Esophagus squamous epithelium (tissue), 5 donors: ENCODE results near the gene OSBPL8. TPM values are rescaled to one million over a fixed set of nuclear protein-coding genes. Genes with fewer than 3 reads are reported as not detected.
"Not testable (repeated sequence)": the region's sequence is repeated elsewhere in the genome, so short reads cannot be mapped to it uniquely, and the experiment has no call there.

Source experiments
- DNase-seq: peaks from one replicate; lab custom pipeline; 2025; lab: John Stamatoyannopoulos, UW
- H3K27ac ChIP-seq, 4 donors: fragments of 200-600 bp; sonication (generic); one replicate each; pipeline ENCODE4 v1.5.1; 2016 to 2019; ENCODE audit warnings: mild to moderate bottlenecking in 1 of 4
- H3K27me3 ChIP-seq, 4 donors: fragments of 200-600 bp; sonication (generic); 1 replicate in 3 of 4; 2 replicates in 1 of 4; pipeline versions ENCODE4 v1.5.1 to v1.6.0; 2017 to 2021; ENCODE audit warnings: antibody characterized with exemption in 1 of 4
- H3K36me3 ChIP-seq, 3 donors: fragments of 200-600 bp; sonication (generic); one replicate each; pipeline ENCODE4 v1.5.1; 2016 to 2019
- H3K4me1 ChIP-seq, 3 donors: fragments of 200-600 bp; sonication (generic); one replicate each; pipeline ENCODE4 v1.5.1; 2017 to 2019
- H3K4me3 ChIP-seq, 4 donors: fragments of 200-600 bp; sonication (generic); 1 replicate in 3 of 4; 2 replicates in 1 of 4; pipeline ENCODE4 v1.5.1; 2016 to 2019; ENCODE audit warnings: mild to moderate bottlenecking in 2 of 4, moderate library complexity in 1 of 4
- H3K9me3 ChIP-seq, 3 donors: fragments of 200-600 bp; sonication (generic); one replicate each; pipeline ENCODE4 v1.5.1; 2016 to 2019
- CTCF ChIP-seq, 6 experiments: fragments of 450-650 bp in 4 of 6; fragments of 200-600 bp in 2 of 6; sonication (generic) in 2 of 6; IDR thresholded peaks; one replicate each; pipeline ENCODE4 v1.5.1; 2016 to 2019; ENCODE audit warnings: antibody characterized with exemption in 6 of 6, mild to moderate bottlenecking in 4 of 6, moderate library complexity in 4 of 6
- POLR2A ChIP-seq, 4 donors: fragments of 450-650 bp; IDR thresholded peaks; one replicate each; pipeline ENCODE4 v1.6.1; 2017; ENCODE audit warnings: antibody characterized with exemption in 4 of 4, mild to moderate bottlenecking in 4 of 4, moderate library complexity in 3 of 4
- WGBS, 2 donors: methylation state at CpG; one replicate each; pipeline ENCODE4 v1.1.5; 2018; 5-methylcytosine and 5-hydroxymethylcytosine counted together
- intact Hi-C: fragments of 100-400 bp; cut with DNase I; formaldehyde crosslinking; loops from one replicate; pipeline ENCODE4 v1.15.0; 2022
- total RNA-seq, 4 donors: library from RNA; depleted of rRNA; stranded (reverse); fragments of >200 nt; gene quantifications; one replicate each; pipeline ENCODE4 v1.1.0, GENCODE V29; 2016
- donor health status: DM: yes; HTN: yes; CAD: no.

Gene OSBPL8
- total RNA-seq, 4 donors from 2014 or later, result 30.3 to 60.8 (median 43.0) TPM

GRCh38 chr12:76368230-76368629 lies 191.3 kb downstream of the OSBPL8 start:
- DNase-seq, result no peak
- Histone ChIP-seq H3K36me3 (peaks cover 0 to 83% (median 6%) of the 10 kb centered on the region in 3 donors), H3K4me1 (no peaks in the 10 kb centered on the region), H3K4me3 (no peak overlapping the region), H3K27me3 (no peaks in the 10 kb centered on the region), H3K27ac (no peak overlapping the region), H3K9me3 (peaks cover 0 to 3% (median 0%) of the 10 kb centered on the region in 3 donors)
- intact Hi-C loops, result no loop called here
- TF ChIP-seq POLR2A (IDR thresholded peaks at IDR 0.05), result no peak
- no peak for TF ChIP-seq CTCF (IDR thresholded peaks at IDR 0.05)
- 95 to 100% methylated on average over 1 of the region's 1 CpG for WGBS, 2 donors

DNA sequence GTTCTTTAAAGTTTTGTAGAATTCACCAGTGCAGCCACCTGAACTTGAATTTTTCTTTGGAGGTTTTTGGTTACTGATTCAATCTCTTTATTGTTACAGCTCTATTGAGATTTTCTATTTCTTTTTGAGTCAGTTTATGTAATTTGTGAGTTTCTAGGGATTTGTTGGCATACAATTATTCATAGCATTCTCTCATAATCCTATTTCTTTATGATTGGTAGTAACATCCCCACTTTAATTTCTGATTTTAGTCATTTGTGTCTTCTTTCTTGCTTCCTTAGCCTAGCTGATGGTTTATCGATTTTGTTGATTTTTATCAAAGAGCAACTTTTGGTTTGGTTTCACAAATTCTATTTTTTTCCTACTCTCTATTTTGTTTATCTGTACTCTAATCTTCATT lies 193.4 kb downstream of the OSBPL8 start:
- TF ChIP-seq POLR2A (IDR thresholded peaks at IDR 0.05) (no peak), CTCF (IDR thresholded peaks at IDR 0.05) (no peak)
- no peaks in the 10 kb centered on the region for H3K27me3 ChIP-seq
- WGBS, 2 donors, result 79 to 87% methylated on average over 1 of the region's 1 CpG
- no peak for DNase-seq
- peaks cover 0 to 3% (median 0%) of the 10 kb centered on the region in 3 donors for H3K9me3 ChIP-seq
- no peak overlapping the region for H3K4me3 ChIP-seq
- no peaks in the 10 kb centered on the region for H3K4me1 ChIP-seq
- H3K36me3 ChIP-seq, result peaks cover 0 to 79% (median 6%) of the 10 kb centered on the region in 3 donors
- no peak overlapping the region for H3K27ac ChIP-seq
- intact Hi-C loops, result no loop called here

DNA sequence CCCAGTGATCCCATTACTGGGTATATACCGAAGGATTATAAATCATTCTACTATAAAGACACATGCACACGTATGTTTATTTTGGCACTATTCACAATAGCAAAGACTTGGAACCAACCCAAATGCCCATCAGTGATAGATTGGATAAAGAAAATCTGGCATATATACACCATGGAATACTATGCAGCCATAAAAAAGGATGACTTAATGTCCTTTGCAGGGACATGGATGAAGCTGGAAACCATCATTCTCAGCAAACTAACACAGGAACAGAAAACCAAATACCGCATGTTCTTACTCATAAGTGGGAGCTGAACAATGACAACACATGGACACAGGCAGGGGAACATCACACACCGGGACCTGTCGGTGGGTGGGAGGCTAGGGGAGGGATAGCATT lies 195.4 kb downstream of the OSBPL8 start:
- 87 to 91% methylated on average over 5 of the region's 5 CpGs for WGBS, 2 donors
- intact Hi-C loops, H3K27me3 ChIP-seq, DNase-seq, H3K4me1 ChIP-seq, H3K4me3 ChIP-seq, H3K9me3 ChIP-seq, H3K27ac ChIP-seq: not testable (repeated sequence)
- peaks cover 0 to 79% (median 12%) of the 10 kb centered on the region in 3 donors for H3K36me3 ChIP-seq

DNA sequence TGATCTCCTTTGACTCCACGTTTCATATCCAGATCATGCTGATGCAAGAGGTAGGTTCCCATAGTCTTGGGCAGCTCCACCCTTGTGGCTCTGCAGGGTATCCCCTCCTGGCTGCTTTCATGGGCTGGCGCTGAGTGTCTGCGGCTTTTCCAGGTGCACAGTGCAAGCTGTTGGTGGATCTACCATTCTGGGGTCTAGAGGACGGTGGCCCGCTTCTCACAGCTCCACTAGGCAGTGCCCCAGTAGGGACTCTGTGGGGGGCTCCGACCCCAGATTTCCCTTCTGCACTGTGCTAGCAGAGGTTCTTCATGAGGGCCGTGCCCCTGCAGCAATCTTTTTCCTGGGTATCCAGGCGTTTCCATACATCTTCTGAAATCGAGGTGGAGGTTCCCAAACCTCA lies 199.3 kb downstream of the OSBPL8 start:
- Histone ChIP-seq H3K27me3 (no peaks in the 10 kb centered on the region), H3K4me1 (no peaks in the 10 kb centered on the region), H3K27ac (no peak overlapping the region), H3K36me3 (peaks cover 0 to 79% (median 6%) of the 10 kb centered on the region in 3 donors), H3K9me3 (no peaks in the 10 kb centered on the region), H3K4me3 (no peak overlapping the region)
- 90 to 98% methylated on average over 6 of the region's 9 CpGs for WGBS, 2 donors
- DNase-seq, result no peak
- no peak for TF ChIP-seq POLR2A (IDR thresholded peaks at IDR 0.05)
- TF ChIP-seq CTCF (IDR thresholded peaks at IDR 0.05), result no peak
- intact Hi-C loops, result no loop called here

- WGBS, 2 donors, result 100% methylated on average over 1 of the region's 1 CpG; no CpG with 5 or more reads in 1 of the 2 donors
- intact Hi-C loops, result loop anchor here (10.0 kb wide), 1 partner anchor 99 kb away; no protein-coding TSS in a partner anchor
- Histone ChIP-seq H3K27me3 (no peaks in the 10 kb centered on the region), H3K36me3 (peaks cover 0 to 73% (median 6%) of the 10 kb centered on the region in 3 donors), H3K4me3 (no peak overlapping the region), H3K27ac (no peak overlapping the region), H3K4me1 (no peaks in the 10 kb centered on the region), H3K9me3 (no peaks in the 10 kb centered on the region)
- no peak for DNase-seq
- TF ChIP-seq POLR2A (IDR thresholded peaks at IDR 0.05) (no peak), CTCF (IDR thresholded peaks at IDR 0.05) (no peak)
Observed at GRCh38 chr12:76356071-76356470, 203.5 kb downstream of the OSBPL8 start.
